ENCODE measurements around the gene IL3.

The IL3 gene

GRCh38 chr5:132025403-132025971, 35.0 kb upstream of the IL3 start:
- no peaks in the 10 kb centered on the region for H3K4me1 ChIP-seq
- no peak for TF ChIP-seq Cebpa-rat (IDR thresholded peaks at IDR 0.05)
- H3K27ac ChIP-seq: no peak overlapping the region
- H3K9ac ChIP-seq: no peak overlapping the region
- no peaks in the 10 kb centered on the region for H3K27me3 ChIP-seq
- no peaks in the 10 kb centered on the region for H3K36me3 ChIP-seq
- no peak overlapping the region for H3K4me3 ChIP-seq
- no peaks in the 10 kb centered on the region for H4K20me1 ChIP-seq
- H3K4me2 ChIP-seq: no peak overlapping the region
- no peaks in the 10 kb centered on the region for H3K9me3 ChIP-seq

- Histone ChIP-seq H3K27ac (no peak overlapping the region), H3K4me1 (no peaks in the 10 kb centered on the region), H3K4me3 (no peak overlapping the region), H4K20me1 (no peaks in the 10 kb centered on the region), H3K4me2 (no peak overlapping the region), H3K9me3 (no peaks in the 10 kb centered on the region), H3K27me3 (no peaks in the 10 kb centered on the region), H3K36me3 (no peaks in the 10 kb centered on the region), H3K9ac (no peak overlapping the region)
- TF ChIP-seq Cebpa-rat (IDR thresholded peaks at IDR 0.05): no peak
These were observed 33.9 kb upstream of the IL3 start for GRCh38 chr5:132026516-132027008.

- Histone ChIP-seq H3K27me3 (no peaks in the 10 kb centered on the region), H3K4me2 (no peak overlapping the region), H3K4me3 (no peak overlapping the region), H3K27ac (no peak overlapping the region), H3K36me3 (no peaks in the 10 kb centered on the region), H4K20me1 (no peaks in the 10 kb centered on the region), H3K9ac (no peak overlapping the region), H3K9me3 (no peaks in the 10 kb centered on the region), H3K4me1 (no peaks in the 10 kb centered on the region)
- TF ChIP-seq Cebpa-rat (IDR thresholded peaks at IDR 0.05): no peak
These were observed 33.4 kb upstream of the IL3 start for GRCh38 chr5:132027027-132027426.

- Histone ChIP-seq H3K36me3 (no peaks in the 10 kb centered on the region), H3K9ac (no peak overlapping the region), H3K9me3 (no peaks in the 10 kb centered on the region), H3K4me2 (no peak overlapping the region), H3K27me3 (no peaks in the 10 kb centered on the region), H3K4me1 (no peaks in the 10 kb centered on the region), H3K27ac (no peak overlapping the region), H3K4me3 (no peak overlapping the region), H4K20me1 (no peaks in the 10 kb centered on the region)
- TF ChIP-seq Cebpa-rat (IDR thresholded peaks at IDR 0.05): no peak
These were observed 30.7 kb upstream of the IL3 start for GRCh38 chr5:132029609-132030330.

DNA sequence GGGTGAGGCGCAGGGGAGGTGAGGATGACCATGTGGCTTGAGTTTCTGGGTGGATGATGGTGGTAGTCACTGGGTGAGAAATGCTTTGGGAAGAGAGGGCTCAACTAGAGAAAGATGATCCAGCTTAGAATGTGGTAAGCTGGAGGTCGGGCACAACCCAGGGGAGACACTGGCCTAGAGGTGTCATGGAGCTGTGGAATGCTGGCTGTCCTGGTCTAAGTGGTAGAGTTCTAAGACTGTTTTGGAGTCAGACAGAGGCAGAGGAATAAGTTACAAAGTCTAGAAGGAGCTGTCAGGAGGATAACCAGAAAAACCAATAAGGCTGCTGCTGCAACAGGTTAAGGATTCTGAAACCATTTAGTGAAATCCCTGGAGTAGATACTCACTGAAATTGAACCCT, 29.8 kb upstream of the IL3 start:
- Histone ChIP-seq H3K4me2 (no peak overlapping the region), H3K9me3 (no peaks in the 10 kb centered on the region), H3K4me3 (no peak overlapping the region), H3K9ac (no peak overlapping the region), H4K20me1 (no peaks in the 10 kb centered on the region), H3K27ac (no peak overlapping the region), H3K36me3 (no peaks in the 10 kb centered on the region), H3K4me1 (no peaks in the 10 kb centered on the region), H3K27me3 (no peaks in the 10 kb centered on the region)
- no peak for TF ChIP-seq Cebpa-rat (IDR thresholded peaks at IDR 0.05)

DNA sequence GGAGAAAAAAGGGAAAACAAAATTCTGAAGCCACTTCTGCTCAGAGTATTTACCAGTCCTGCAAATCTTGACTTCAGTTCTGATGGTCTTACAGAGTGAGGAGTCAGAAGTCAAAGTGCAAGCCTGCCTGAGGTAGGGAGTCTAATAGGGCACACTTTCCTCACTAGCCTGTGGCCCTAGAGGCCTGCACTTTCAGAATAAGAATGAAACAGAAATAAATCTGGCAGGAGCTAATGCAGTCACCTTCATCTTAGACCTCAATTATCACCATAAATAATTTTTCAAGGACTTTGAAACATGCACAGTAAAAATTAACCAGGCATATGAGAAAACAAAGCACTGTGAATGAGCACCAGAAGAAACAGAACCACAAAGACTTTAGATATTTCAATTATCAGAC, 28.3 kb upstream of the IL3 start:
- Histone ChIP-seq H3K27me3 (no peaks in the 10 kb centered on the region), H3K9ac (no peak overlapping the region), H3K27ac (no peak overlapping the region), H4K20me1 (no peaks in the 10 kb centered on the region), H3K36me3 (no peaks in the 10 kb centered on the region), H3K4me3 (no peak overlapping the region), H3K9me3 (no peaks in the 10 kb centered on the region), H3K4me1 (no peaks in the 10 kb centered on the region), H3K4me2 (no peak overlapping the region)
- no peak for TF ChIP-seq Cebpa-rat (IDR thresholded peaks at IDR 0.05)

DNA sequence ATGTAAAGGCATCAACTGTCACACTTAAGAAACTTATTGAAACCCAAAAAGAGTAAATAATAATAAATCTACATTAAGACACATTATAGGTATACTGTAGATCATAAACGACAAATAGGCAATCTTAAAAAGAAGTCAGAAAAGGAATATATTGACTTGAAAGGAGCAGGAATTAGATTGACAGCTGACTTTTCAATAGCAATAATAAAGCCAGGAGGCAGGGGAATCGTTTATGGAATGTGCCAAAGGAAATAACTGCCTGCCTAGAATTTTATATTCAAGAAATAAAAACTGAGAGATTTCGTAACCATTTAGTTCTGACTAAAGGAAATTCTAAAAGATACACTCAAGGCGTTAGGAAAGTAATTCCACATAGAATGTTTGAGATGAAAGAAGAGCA, 27.3 kb upstream of the IL3 start:
- H4K20me1 ChIP-seq: no peaks in the 10 kb centered on the region
- H3K27ac ChIP-seq: no peak overlapping the region
- no peaks in the 10 kb centered on the region for H3K9me3 ChIP-seq
- no peak for TF ChIP-seq Cebpa-rat (IDR thresholded peaks at IDR 0.05)
- H3K4me1 ChIP-seq: no peaks in the 10 kb centered on the region
- H3K4me3 ChIP-seq: no peak overlapping the region
- no peaks in the 10 kb centered on the region for H3K36me3 ChIP-seq
- no peak overlapping the region for H3K4me2 ChIP-seq
- no peaks in the 10 kb centered on the region for H3K27me3 ChIP-seq
- no peak overlapping the region for H3K9ac ChIP-seq

GRCh38 chr5:132037353-132037752, 23.1 kb upstream of the IL3 start:
- no peak for TF ChIP-seq Cebpa-rat (IDR thresholded peaks at IDR 0.05)
- no peaks in the 10 kb centered on the region for H3K4me1 ChIP-seq
- H3K27me3 ChIP-seq: no peaks in the 10 kb centered on the region
- no peak overlapping the region for H3K27ac ChIP-seq
- no peaks in the 10 kb centered on the region for H3K9me3 ChIP-seq
- H3K4me3 ChIP-seq: no peak overlapping the region
- no peak overlapping the region for H3K4me2 ChIP-seq
- no peaks in the 10 kb centered on the region for H3K36me3 ChIP-seq
- no peaks in the 10 kb centered on the region for H4K20me1 ChIP-seq
- no peak overlapping the region for H3K9ac ChIP-seq

DNA sequence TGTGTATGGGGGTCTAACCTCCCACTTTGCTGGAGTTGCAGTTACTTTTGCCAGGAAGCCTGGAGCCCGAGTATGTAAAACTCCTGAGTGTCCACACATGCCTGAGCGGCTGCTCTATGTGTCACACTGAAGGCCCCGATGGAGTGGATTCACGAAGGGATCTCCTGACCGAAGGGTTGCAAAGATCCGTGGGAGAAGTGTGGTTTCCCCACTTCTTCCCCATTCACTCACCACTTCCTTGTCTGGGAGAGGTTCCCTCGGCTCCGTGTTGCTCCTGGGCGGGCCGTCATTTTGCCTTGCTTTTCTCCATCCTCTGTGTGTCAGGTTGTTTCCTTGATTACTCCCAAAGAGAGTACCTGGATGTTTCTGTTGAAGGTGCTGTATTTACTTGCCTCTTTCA, 16.2 kb upstream of the IL3 start:
- H3K4me3 ChIP-seq: no peak overlapping the region
- H4K20me1 ChIP-seq: no peaks in the 10 kb centered on the region
- H3K9ac ChIP-seq: no peak overlapping the region
- no peak for TF ChIP-seq Cebpa-rat (IDR thresholded peaks at IDR 0.05)
- no peak overlapping the region for H3K4me2 ChIP-seq
- H3K36me3 ChIP-seq: no peaks in the 10 kb centered on the region
- H3K9me3 ChIP-seq: peaks cover 19% of the 10 kb centered on the region
- H3K27ac ChIP-seq: no peak overlapping the region
- H3K4me1 ChIP-seq: no peaks in the 10 kb centered on the region
- H3K27me3 ChIP-seq: no peaks in the 10 kb centered on the region

DNA sequence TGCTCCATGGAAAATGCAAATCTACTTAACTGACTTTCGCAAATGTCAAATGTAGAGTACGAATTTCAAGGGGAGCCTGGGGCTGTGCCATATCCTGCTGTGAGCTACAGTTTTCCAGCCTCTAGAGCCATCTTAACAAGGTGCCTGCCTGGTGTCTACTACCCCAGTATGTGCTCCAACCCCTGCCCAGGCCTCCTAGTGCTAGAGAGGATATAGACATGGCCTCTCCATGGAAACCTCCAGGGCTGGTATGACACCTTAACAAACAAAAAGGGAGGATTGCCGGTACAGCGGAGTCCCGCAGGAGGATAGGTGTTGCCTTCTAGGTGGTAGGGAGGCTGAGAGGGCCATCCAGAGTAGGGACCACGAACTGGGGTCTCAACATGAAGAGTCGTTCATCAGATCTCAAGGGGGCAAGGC, 13.6 kb upstream of the IL3 start:
- no peak for TF ChIP-seq Cebpa-rat (IDR thresholded peaks at IDR 0.05)
- no peaks in the 10 kb centered on the region for H3K27me3 ChIP-seq

More for the DNA sequence above, 13.6 kb upstream of the IL3 start:
- no peaks in the 10 kb centered on the region for H3K36me3 ChIP-seq
- H3K4me2 ChIP-seq: no peak overlapping the region
- H3K9ac ChIP-seq: no peak overlapping the region
- H4K20me1 ChIP-seq: no peaks in the 10 kb centered on the region
- H3K27ac ChIP-seq: no peak overlapping the region
- H3K9me3 ChIP-seq: peaks cover 19% of the 10 kb centered on the region
- H3K4me1 ChIP-seq: no peaks in the 10 kb centered on the region
- no peak overlapping the region for H3K4me3 ChIP-seq

All from BLaER1 (cell line).